Muscle layer of colon (tissue), 2 donors: ENCODE results near the gene UBE2G1.

Source experiments
- H3K27ac ChIP-seq: one replicate; pipeline ENCODE4 v1.7.0; 2013; ENCODE audit warnings: low read depth, mild to moderate bottlenecking, low read length, moderate library complexity
- H3K27me3 ChIP-seq, 2 donors: one replicate each; pipeline ENCODE4 v1.7.0; 2013; ENCODE audit warnings: low read length in 2 of 2, mild to moderate bottlenecking in 2 of 2; ENCODE audit not compliant: insufficient read depth in 2 of 2, control insufficient read depth in 1 of 2
- H3K36me3 ChIP-seq: one replicate; pipeline ENCODE4 v1.7.0; 2013; ENCODE audit warnings: mild to moderate bottlenecking, low read length; ENCODE audit not compliant: insufficient read depth
- H3K4me1 ChIP-seq: one replicate; pipeline ENCODE4 v1.7.0; 2013; ENCODE audit warnings: mild to moderate bottlenecking, low read length; ENCODE audit not compliant: insufficient read depth
- H3K4me3 ChIP-seq, 2 donors: one replicate each; pipeline ENCODE4 v1.7.0; 2013; ENCODE audit warnings: low read length in 2 of 2, low read depth in 1 of 2, mild to moderate bottlenecking in 1 of 2, moderate library complexity in 1 of 2
- H3K9ac ChIP-seq: one replicate; pipeline ENCODE4 v1.7.0; 2013; ENCODE audit warnings: low read length
- H3K9me3 ChIP-seq: one replicate; pipeline ENCODE4 v1.7.0; 2013; ENCODE audit warnings: mild to moderate bottlenecking, low read length
- donor health status: abdominal sarcoma.
- donor health status: Adenocarcinoma of cecum.

UBE2G1 gene

DNA sequence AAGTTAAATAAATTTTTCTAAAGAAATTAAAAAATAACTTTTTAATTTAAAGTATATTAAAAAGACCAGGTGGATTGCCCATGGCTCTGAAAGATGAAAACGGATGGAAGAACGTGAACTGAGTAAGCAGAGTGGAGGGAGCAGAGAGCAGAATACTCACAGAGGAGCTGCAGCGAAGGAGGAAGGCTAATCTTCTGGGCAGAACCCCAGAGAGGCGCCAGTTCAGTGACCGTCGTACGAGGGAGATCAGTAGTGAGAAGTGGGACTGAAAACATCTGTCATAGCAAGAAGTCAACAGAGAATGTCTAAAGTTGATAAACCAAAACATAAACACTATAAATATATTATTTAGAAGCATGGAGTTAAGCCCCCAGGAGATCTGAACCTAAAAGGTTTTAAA lies 34.9 kb downstream of the UBE2G1 start:
- H3K27ac ChIP-seq: no peak overlapping the region
- no peaks in the 10 kb centered on the region for H3K36me3 ChIP-seq
- no peak overlapping the region for H3K9ac ChIP-seq
- H3K4me1 ChIP-seq: peaks cover 30% of the 10 kb centered on the region
- H3K9me3 ChIP-seq: no peaks in the 10 kb centered on the region
- no peaks in the 10 kb centered on the region for H3K27me3 ChIP-seq
- no peak overlapping the region for H3K4me3 ChIP-seq

DNA sequence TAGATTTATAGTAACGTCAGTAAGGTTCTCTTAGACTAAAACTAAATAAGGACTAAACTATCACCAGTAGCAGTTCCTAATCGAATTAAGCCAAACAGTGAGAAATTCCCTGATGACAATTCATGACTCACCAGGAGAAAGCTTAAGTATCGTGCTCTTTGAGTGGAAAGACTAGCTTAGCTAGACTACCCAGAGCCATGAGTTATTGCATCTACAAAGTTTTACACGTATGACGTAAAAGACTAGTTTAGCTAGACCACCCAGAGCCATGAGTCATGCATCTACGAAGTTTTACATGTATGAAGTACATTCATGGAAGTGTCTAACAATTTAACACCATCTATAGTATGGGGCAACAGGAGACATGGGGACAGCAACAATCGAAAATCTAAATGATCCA lies 36.6 kb downstream of the UBE2G1 start:
- H3K9ac ChIP-seq: no peak overlapping the region
- H3K4me1 ChIP-seq: peaks cover 25% of the 10 kb centered on the region
- H3K9me3 ChIP-seq: no peaks in the 10 kb centered on the region
- H3K36me3 ChIP-seq: no peaks in the 10 kb centered on the region
- no peaks in the 10 kb centered on the region for H3K27me3 ChIP-seq
- no peak overlapping the region for H3K4me3 ChIP-seq
- no peak overlapping the region for H3K27ac ChIP-seq

DNA sequence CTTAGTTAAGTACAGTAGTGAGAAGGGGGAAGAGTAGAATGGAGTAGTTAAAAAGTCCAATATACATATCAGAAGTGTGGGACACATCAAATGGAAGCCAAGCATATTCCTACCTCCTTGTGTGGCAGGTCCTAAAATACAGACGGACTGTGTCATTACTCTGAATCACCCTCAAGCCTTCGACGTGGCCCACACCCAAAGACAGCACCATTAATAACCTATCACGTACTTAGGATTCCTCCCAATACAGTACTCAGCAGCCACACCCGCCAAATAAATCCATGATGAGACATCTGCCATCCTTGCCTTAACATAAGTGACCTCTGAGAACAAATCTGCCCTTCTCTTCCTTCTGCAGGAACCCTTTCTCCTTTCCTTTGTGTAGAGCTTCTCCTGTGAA lies 38.9 kb downstream of the UBE2G1 start:
- no peaks in the 10 kb centered on the region for H3K9me3 ChIP-seq
- H3K4me1 ChIP-seq: peaks cover 23% of the 10 kb centered on the region
- H3K27ac ChIP-seq: no peak overlapping the region
- no peaks in the 10 kb centered on the region for H3K27me3 ChIP-seq
- H3K9ac ChIP-seq: no peak overlapping the region
- no peak overlapping the region for H3K4me3 ChIP-seq
- no peaks in the 10 kb centered on the region for H3K36me3 ChIP-seq

DNA sequence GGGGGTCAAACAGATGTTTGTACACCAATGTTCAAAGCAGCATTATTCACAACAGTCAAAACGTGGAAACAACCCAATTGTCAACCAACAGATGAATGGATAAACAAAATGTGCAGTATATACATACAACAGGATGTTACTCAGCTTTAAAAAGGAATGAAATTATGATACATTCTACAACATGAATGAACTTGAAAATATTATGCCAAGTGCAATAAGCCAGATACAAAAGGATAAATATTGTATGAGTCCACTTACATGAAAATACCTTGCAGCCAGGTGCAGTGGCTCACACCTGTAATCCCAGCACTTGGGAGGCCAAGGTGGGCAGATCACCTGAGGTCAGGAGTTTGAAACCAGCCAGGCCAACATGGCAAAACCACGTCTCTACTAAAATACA lies 39.9 kb downstream of the UBE2G1 start:
- no peaks in the 10 kb centered on the region for H3K9me3 ChIP-seq
- H3K27ac ChIP-seq: no peak overlapping the region
- no peak overlapping the region for H3K4me3 ChIP-seq
- H3K36me3 ChIP-seq: no peaks in the 10 kb centered on the region
- H3K4me1 ChIP-seq: peaks cover 26% of the 10 kb centered on the region
- no peak overlapping the region for H3K9ac ChIP-seq
- H3K27me3 ChIP-seq: no peaks in the 10 kb centered on the region

DNA sequence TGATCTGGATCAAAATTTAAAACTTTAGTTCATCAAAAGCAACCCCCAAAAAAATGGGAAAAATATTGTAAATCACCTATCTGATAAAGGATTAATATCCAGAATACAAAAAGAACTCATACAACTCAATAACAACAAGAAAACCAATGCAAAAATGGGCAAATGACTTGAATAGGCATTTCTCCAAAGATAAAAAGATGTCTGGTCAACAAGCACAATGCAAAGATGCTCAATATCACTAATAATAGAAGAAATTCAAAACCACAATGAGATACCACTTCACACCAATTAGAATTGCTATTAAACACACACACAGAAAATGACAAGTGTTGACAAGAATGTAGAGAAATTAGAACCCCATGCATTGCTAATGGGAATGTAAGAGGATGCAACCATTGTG lies 40.4 kb downstream of the UBE2G1 start:
- no peak overlapping the region for H3K9ac ChIP-seq
- H3K4me3 ChIP-seq: no peak overlapping the region
- H3K27me3 ChIP-seq: no peaks in the 10 kb centered on the region
- no peaks in the 10 kb centered on the region for H3K9me3 ChIP-seq
- H3K4me1 ChIP-seq: peaks cover 24% of the 10 kb centered on the region
- H3K36me3 ChIP-seq: no peaks in the 10 kb centered on the region
- H3K27ac ChIP-seq: no peak overlapping the region

DNA sequence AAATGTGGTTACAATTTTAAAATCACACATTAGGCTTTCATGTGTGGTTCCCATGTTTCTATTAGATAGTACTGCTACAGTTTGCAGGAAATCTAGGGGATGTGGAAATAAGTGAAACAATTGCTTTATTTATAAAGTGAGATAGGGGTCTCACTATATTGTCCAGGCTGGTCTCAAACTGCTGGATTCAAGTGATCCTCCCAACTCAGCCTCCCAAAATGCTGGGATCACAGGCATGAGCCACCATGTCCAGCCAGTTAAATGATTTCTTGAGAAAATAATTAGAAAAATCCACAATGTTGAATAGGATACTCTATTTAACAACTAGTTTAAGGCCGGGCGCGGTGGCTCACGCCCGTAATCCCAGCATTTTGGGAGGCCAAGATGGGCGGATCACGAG lies 42.0 kb downstream of the UBE2G1 start:
- H3K4me1 ChIP-seq: peaks cover 21% of the 10 kb centered on the region
- H3K9ac ChIP-seq: no peak overlapping the region
- H3K4me3 ChIP-seq: no peak overlapping the region
- no peaks in the 10 kb centered on the region for H3K27me3 ChIP-seq
- no peaks in the 10 kb centered on the region for H3K36me3 ChIP-seq
- no peaks in the 10 kb centered on the region for H3K9me3 ChIP-seq
- no peak overlapping the region for H3K27ac ChIP-seq

DNA sequence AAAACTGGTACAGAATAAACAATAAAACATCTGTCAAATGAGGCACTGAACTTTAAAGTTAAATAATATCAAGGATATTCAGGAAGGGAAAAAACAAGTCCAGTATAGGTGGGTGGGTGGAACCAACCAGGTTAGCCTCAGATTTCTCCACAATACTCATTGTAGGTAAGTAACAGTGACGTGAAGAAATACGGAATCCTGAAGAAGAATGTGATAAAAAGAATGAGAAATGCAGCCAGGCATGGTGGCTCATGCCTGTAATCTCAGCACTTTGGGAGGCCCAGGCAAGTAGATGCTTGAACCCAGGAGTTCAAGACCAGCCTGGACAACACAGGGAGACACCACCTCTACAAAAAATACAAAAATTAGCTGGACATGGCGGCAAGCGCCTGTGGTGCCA lies 47.3 kb downstream of the UBE2G1 start:
- Histone ChIP-seq H3K36me3 (no peaks in the 10 kb centered on the region), H3K4me1 (peaks cover 46% of the 10 kb centered on the region), H3K9ac (no peak overlapping the region), H3K27ac (no peak overlapping the region), H3K9me3 (no peaks in the 10 kb centered on the region), H3K4me3 (no peak overlapping the region), H3K27me3 (no peaks in the 10 kb centered on the region)

DNA sequence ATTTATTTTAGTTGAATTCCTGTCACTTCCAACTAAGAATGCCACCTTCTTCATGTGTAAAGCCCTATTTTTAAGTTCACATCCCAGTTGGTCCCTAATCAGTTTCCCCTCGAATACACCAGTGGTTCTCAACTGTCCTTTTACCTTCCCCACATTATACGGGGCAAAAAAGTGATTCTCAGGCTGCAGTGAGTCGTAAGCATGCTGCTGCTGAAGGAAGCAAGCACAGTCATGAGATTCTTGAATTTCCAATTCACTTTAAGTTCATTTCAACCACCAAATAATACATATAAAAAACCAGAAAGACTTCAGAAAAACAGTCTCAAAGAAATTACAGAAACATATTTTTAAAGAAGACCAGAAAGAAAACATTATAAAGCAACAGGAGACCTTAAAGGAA lies 47.9 kb downstream of the UBE2G1 start:
- H3K4me1 ChIP-seq: peaks cover 51% of the 10 kb centered on the region
- H3K9me3 ChIP-seq: no peaks in the 10 kb centered on the region
- no peaks in the 10 kb centered on the region for H3K36me3 ChIP-seq
- H3K4me3 ChIP-seq: no peak overlapping the region
- H3K27me3 ChIP-seq: no peaks in the 10 kb centered on the region
- H3K9ac ChIP-seq: no peak overlapping the region
- H3K27ac ChIP-seq: peak overlapping the region; percentile 58

DNA sequence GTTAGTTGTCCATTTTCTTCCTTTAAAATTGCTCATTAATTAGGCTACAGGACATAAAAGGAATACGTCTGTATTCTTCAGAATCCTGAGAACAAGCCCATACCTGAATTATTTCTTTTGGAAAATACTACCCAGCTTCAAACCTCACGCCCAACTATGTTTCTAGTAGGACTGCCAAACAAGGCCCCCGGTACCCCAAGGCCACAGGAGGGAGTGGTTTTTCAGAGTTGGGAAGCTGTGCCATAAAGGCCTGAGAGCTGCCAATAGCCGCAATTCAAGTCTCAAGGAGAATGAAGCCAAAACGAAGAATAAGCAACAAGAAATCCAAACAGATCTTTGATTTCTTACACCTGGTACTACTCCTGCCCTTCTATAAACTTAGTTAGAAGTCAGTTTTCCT lies 48.3 kb downstream of the UBE2G1 start:
- H3K4me3 ChIP-seq: no peak overlapping the region
- no peak overlapping the region for H3K9ac ChIP-seq
- no peaks in the 10 kb centered on the region for H3K9me3 ChIP-seq
- no peaks in the 10 kb centered on the region for H3K27me3 ChIP-seq
- H3K4me1 ChIP-seq: peaks cover 54% of the 10 kb centered on the region
- no peaks in the 10 kb centered on the region for H3K36me3 ChIP-seq
- peak overlapping the region; percentile 58 for H3K27ac ChIP-seq

DNA sequence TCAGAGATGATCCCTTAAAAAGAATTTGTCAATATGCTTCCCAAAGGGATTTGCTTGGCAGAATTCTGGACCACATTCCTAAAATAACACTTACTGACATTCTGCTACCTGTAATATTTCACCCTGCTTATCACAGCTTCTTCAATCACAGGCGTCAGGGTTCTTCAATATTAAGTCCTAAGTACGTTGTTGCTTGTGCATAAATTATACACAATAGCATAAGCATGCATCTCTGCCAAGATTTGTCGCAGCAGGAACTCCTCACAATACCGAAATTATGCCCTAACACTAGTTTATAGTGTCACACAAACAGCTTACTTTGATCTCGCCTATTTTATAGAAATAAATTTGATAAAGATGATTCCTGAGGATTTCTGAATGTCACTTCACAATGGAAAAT lies 48.9 kb downstream of the UBE2G1 start:
- H3K9ac ChIP-seq: no peak overlapping the region
- peaks cover 54% of the 10 kb centered on the region for H3K4me1 ChIP-seq
- H3K27ac ChIP-seq: no peak overlapping the region

DNA sequence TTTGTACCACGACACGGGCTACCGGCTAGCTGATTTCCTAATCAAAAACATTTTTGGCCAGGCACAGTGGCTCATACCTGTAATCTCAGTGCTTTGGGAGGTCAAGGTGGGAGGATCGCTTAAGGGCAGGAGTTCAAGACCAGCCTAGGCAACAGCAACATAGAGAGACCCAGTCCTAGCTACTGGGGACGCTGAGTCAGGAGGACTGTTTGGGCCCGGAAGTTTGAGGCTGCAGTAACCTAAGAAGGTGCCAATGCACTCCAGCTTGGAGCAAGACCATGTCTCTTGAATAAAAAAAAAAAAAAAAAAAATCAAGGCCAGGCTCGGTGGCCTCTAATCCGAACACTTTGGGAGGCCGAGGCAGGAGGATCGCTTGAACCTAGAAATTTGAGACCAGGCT lies 49.8 kb downstream of the UBE2G1 start:
- H3K4me1 ChIP-seq: peaks cover 48% of the 10 kb centered on the region
- H3K27ac ChIP-seq: no peak overlapping the region
- no peak overlapping the region for H3K4me3 ChIP-seq

More for the DNA sequence above, 48.9 kb downstream of the UBE2G1 start:
- H3K9me3 ChIP-seq: no peaks in the 10 kb centered on the region
- H3K36me3 ChIP-seq: no peaks in the 10 kb centered on the region
- H3K27me3 ChIP-seq: no peaks in the 10 kb centered on the region
- H3K4me3 ChIP-seq: peak overlapping the region in 1 of 2 donors; percentile 10

DNA sequence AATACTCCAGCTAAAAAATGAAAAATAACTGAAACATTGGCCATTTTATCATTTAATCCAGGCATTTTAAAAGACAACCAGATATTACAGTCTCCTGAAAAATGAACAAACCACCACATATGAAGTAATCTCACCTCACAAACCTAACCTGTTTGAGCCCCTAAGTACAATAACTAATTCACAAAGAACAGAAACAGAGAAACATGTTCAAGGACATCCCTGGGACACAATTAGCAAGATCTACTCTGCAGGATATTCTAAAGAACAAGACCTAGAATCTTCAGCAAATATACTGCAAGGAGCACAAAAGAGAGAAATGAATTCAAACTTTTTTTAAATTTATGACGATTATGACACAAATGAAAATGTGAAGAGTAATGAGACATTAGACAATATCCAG lies 51.9 kb downstream of the UBE2G1 start:
- Histone ChIP-seq H3K4me3 (no peak overlapping the region), H3K9ac (no peak overlapping the region), H3K9me3 (no peaks in the 10 kb centered on the region), H3K27ac (no peak overlapping the region), H3K4me1 (peaks cover 62% of the 10 kb centered on the region), H3K36me3 (no peaks in the 10 kb centered on the region), H3K27me3 (no peaks in the 10 kb centered on the region)

More for the DNA sequence above, 49.8 kb downstream of the UBE2G1 start:
- Histone ChIP-seq H3K36me3 (no peaks in the 10 kb centered on the region), H3K9me3 (no peaks in the 10 kb centered on the region), H3K9ac (no peak overlapping the region), H3K27me3 (no peaks in the 10 kb centered on the region)
